Heart left ventricle (tissue), 16 donors: Measurements from ENCODE around the gene GGTA1. TPM values are rescaled to one million over a fixed set of nuclear protein-coding genes. Genes with fewer than 3 reads are reported as not detected.

Experiments used
- ATAC-seq, 4 donors: fragments of 200-7000 bp; cut with Tn5 transposase; one replicate each; pipeline ENCODE4 v1.9.1; 2020 to 2022; ENCODE audit warnings: moderate library complexity in 4 of 4, mild to moderate bottlenecking in 3 of 4, moderate number of reproducible peaks in 1 of 4
- DNase-seq, 5 donors: peaks; one replicate each; pipeline ENCODE4 v3.0.0-alpha.2; 2020
- H3K27ac ChIP-seq, 12 donors: fragments of 200-600 bp; sonication (generic) in 4 of 12; one replicate each; pipeline versions ENCODE4 v1.5.0 to v1.8.0; 2016 to 2022; ENCODE audit warnings: mild to moderate bottlenecking in 2 of 12
- H3K27me3 ChIP-seq, 9 donors: fragments of 200-600 bp; sonication (generic) in 2 of 9; one replicate each; pipeline versions ENCODE4 v1.5.1 to v1.8.0; 2016 to 2022; ENCODE audit warnings: mild to moderate bottlenecking in 3 of 9
- H3K36me3 ChIP-seq, 9 donors: fragments of 200-600 bp; sonication (generic) in 2 of 9; one replicate each; pipeline versions ENCODE4 v1.5.0 to v1.8.0; 2018 to 2022; ENCODE audit warnings: mild to moderate bottlenecking in 2 of 9
- H3K4me1 ChIP-seq, 12 donors: fragments of 200-600 bp; sonication (generic) in 4 of 12; one replicate each; pipeline versions ENCODE4 v1.5.0 to v1.8.0; 2016 to 2022; ENCODE audit warnings: mild to moderate bottlenecking in 3 of 12
- H3K4me3 ChIP-seq, 12 donors: fragments of 200-600 bp; sonication (generic) in 4 of 12; one replicate each; pipeline versions ENCODE4 v1.5.0 to v1.8.0; 2017 to 2022; ENCODE audit warnings: mild to moderate bottlenecking in 9 of 12, moderate library complexity in 4 of 12
- H3K9me3 ChIP-seq, 12 donors: fragments of 200-600 bp; sonication (generic) in 4 of 12; one replicate each; pipeline versions ENCODE4 v1.5.0 to v1.8.0; 2016 to 2022; ENCODE audit warnings: mild to moderate bottlenecking in 1 of 12
- CTCF ChIP-seq, 12 donors: fragments of 200-600 bp; sonication (generic) in 4 of 12; IDR thresholded peaks; one replicate each; pipeline versions ENCODE4 v1.5.0 to v1.8.0; 2018 to 2022; ENCODE audit warnings: antibody characterized with exemption in 12 of 12, mild to moderate bottlenecking in 5 of 12
- POLR2A ChIP-seq, 2 donors: fragments of 450-650 bp; IDR thresholded peaks; one replicate each; pipeline ENCODE4 v1.6.1; 2017; ENCODE audit warnings: antibody characterized with exemption in 2 of 2, mild to moderate bottlenecking in 2 of 2, moderate library complexity in 2 of 2
- WGBS, 4 donors: extraction: QIAGEN DNeasy Blood & Tissue Kit in 2 of 4; methylation state at CpG; one replicate each; pipeline versions ENCODE4 v1.1.5 to v1.1.7; 2013 to 2018; 5-methylcytosine and 5-hydroxymethylcytosine counted together
- intact Hi-C, 10 donors: fragments of 100-400 bp; cut with DNase I; formaldehyde crosslinking; loops; one replicate each; pipeline versions ENCODE4 v1.11.1 to v1.14.2; 2022
- polyA plus RNA-seq, 2 donors: library from polyadenylated mRNA; stranded (reverse); fragments of 200-250 nt; gene quantifications; one replicate each; pipeline ENCODE4 v1.2.3, GENCODE V29; 2013
- total RNA-seq, 9 donors: library from RNA; depleted of rRNA in 2 of 9; stranded (reverse); fragments of >200 nt in 2 of 9; fragmentation: NEBNext Ultra II Directional in 3 of 9; extraction: Animal tissue kit (Norgen Biotek cat#: 25700) in 3 of 9; gene quantifications; one replicate each; pipeline versions ENCODE4 v1.1.0 to v1.2.4, GENCODE V29; 2016 to 2023
- donor health status: ischemic (EF 13 %, LVEDD 7.1; RV severe dilation, severe dysfunction).
- donor health status: healthy with polysubstance abuse.
- donor health status: DM: no; HTN: yes; CAD: no.
- donor health status: DM: no; HTN: no; CAD: no.
- donor health status: ischemic (EF 25% LVEDD 6.9; RV normal size, moderate dysfunction).
- donor health status: ischemic (EF 25% LVEDD 5.7; RV mildly dilated, moderate dysfunction).
- donor health status: healthy.
- donor health status: DM: yes; HTN: yes; CAD: no.
- donor health status: ischemic (EF 35%, LVEDD 5.7; RV mildly dilated, moderate dysfunction).
- donor health status: nonischemic (EF 11% LVEDD 7.7; RV severe dilation, severe dysfunction).
- donor health status: DM: yes; HTN: yes; CAD: no.
- donor health status: PGD.
- donor health status: ischemic (EF 29% LVEDD 5.4; RV normal size, mild dysfunction).
- donor health status: nonischemic (EF 23%, LVEDD 6.1; RV moderate dilation, normal function).

GGTA1 gene
- total and polyA plus RNA-seq, 11 donors, result 1.8 to 47.7 (median 8.0) TPM

DNA sequence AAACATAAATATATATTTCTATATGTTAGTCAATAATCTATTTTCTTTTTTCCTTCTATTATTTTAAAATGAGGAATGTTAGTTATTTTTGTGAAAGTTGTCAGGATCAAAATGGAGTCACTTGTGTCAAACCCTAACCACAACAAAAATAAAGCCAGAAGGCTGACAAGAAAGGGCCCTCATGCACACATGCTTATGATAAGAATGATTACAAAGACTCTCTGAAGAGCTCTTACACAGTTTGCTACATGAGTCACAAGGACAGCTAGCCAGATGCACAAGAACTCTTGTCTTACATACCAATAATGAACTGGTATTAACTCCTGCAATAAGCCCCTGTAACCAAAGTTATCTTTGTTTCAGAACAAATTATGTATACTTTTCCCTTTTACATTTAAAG lies 64.7 kb downstream of the GGTA1 start:
- DNase-seq, result no peak
- Histone ChIP-seq H3K27me3 (no peaks in the 10 kb centered on the region), H3K9me3 (no peaks in the 10 kb centered on the region), H3K36me3 (no peaks in the 10 kb centered on the region), H3K27ac (no peak overlapping the region), H3K4me3 (no peak overlapping the region), H3K4me1 (peaks cover 0 to 8% (median under 1%) of the 10 kb centered on the region in 12 donors)
- TF ChIP-seq POLR2A (IDR thresholded peaks at IDR 0.05) (no peak), CTCF (IDR thresholded peaks at IDR 0.05) (no peak)
- peak in 1 of 4 donors; percentile 50 for ATAC-seq
- intact Hi-C loops, result no loop called here

- H3K4me3 ChIP-seq, result no peak overlapping the region
- no peak overlapping the region for H3K27ac ChIP-seq
- intact Hi-C loops, result no loop called here
- H3K36me3 ChIP-seq, result no peaks in the 10 kb centered on the region
- ATAC-seq (no peak), DNase-seq (no peak)
- H3K9me3 ChIP-seq, result no peaks in the 10 kb centered on the region
- no peaks in the 10 kb centered on the region for H3K4me1 ChIP-seq
- H3K27me3 ChIP-seq, result no peaks in the 10 kb centered on the region
- TF ChIP-seq CTCF (IDR thresholded peaks at IDR 0.05), result no peak
- TF ChIP-seq POLR2A (IDR thresholded peaks at IDR 0.05), result no peak
- WGBS, 4 donors, result 80 to 94% (median 86%) methylated on average over 1 of the region's 1 CpG
These were observed 71.7 kb downstream of the GGTA1 start for GRCh38 chr9:121427899-121428298.

DNA sequence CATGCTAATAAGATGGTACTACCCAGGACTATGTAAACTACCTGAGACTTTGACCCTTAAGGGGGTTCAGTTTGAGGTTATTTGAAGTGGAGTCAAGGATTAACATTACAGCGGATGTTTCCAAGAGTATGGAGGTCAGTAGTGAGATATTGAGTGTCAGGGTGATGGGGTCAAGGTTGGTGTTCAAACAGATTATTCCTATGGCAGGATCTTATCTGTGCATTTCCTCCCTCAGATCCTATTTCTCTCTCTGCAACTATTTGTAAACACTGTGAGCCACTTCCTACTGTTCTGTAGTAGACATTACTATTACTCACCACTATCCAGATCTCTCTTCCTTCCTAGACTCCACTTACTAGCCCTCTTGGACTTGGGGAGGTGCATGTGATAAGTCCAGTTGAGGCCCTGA lies 75.6 kb downstream of the GGTA1 start:
- DNase-seq, result no peak
- Histone ChIP-seq H3K36me3 (no peaks in the 10 kb centered on the region), H3K9me3 (no peaks in the 10 kb centered on the region), H3K4me3 (no peak overlapping the region), H3K27ac (no peak overlapping the region), H3K4me1 (no peaks in the 10 kb centered on the region), H3K27me3 (no peaks in the 10 kb centered on the region)
- no peak for ATAC-seq
- intact Hi-C loops, result no loop called here
- TF ChIP-seq POLR2A (IDR thresholded peaks at IDR 0.05) (no peak), CTCF (IDR thresholded peaks at IDR 0.05) (no peak)
- 95 to 100% (median 97%) methylated on average over 1 of the region's 1 CpG for WGBS, 4 donors

- DNase-seq (no peak), ATAC-seq (no peak)
- 72 to 85% (median 80%) methylated on average over 3 of the region's 3 CpGs for WGBS, 4 donors
- intact Hi-C loops, result no loop called here
- Histone ChIP-seq H3K4me3 (no peak overlapping the region), H3K27me3 (no peaks in the 10 kb centered on the region), H3K4me1 (no peaks in the 10 kb centered on the region), H3K9me3 (no peaks in the 10 kb centered on the region), H3K36me3 (no peaks in the 10 kb centered on the region), H3K27ac (no peak overlapping the region)
- no peak for TF ChIP-seq POLR2A (IDR thresholded peaks at IDR 0.05)
- TF ChIP-seq CTCF (IDR thresholded peaks at IDR 0.05), result no peak
These were observed 87.7 kb downstream of the GGTA1 start for GRCh38 chr9:121411993-121412392.
